GM18867 (cell line): Measurements from ENCODE around the gene USP37.

ENCODE experiments used
- ATAC-seq: cut with Tn5 transposase; IDR thresholded peaks from one replicate; pipeline ENCODE4 v1.9.1; 2021; ENCODE audit warnings: mild to moderate bottlenecking, moderate library complexity; ENCODE audit not compliant: unreplicated experiment

Gene USP37

GRCh38 chr2:218405086-218405745 is 162.9 kb downstream of the USP37 start:
- no peak for ATAC-seq

DNA sequence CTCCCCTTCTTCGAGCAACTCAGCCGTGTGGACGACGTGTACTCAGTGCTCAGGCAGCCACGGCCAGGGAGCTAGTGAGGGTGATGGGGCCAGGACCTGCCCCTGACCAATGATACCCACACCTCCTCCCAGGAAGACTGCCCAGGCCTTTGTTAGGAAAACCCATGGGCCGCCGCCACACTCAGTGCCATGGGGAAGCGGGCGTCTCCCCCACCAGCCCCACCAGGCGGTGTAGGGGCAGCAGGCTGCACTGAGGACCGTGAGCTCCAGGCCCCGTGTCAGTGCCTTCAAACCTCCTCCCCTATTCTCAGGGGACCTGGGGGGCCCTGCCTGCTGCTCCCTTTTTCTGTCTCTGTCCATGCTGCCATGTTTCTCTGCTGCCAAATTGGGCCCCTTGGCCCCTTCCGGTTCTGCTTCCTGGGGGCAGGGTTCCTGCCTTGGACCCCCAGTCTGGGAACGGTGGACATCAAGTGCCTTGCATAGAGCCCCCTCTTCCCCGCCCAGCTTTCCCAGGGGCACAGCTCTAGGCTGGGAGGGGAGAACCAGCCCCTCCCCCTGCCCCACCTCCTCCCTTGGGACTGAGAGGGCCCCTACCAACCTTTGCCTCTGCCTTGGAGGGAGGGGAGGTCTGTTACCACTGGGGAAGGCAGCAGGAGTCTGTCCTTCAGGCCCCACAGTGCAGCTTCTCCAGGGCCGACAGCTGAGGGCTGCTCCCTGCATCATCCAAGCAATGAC is 163.6 kb downstream of the USP37 start:
- no peak for ATAC-seq

- no peak for ATAC-seq
Measured at GRCh38 chr2:218403810-218404209, 164.3 kb downstream of the USP37 start.

DNA sequence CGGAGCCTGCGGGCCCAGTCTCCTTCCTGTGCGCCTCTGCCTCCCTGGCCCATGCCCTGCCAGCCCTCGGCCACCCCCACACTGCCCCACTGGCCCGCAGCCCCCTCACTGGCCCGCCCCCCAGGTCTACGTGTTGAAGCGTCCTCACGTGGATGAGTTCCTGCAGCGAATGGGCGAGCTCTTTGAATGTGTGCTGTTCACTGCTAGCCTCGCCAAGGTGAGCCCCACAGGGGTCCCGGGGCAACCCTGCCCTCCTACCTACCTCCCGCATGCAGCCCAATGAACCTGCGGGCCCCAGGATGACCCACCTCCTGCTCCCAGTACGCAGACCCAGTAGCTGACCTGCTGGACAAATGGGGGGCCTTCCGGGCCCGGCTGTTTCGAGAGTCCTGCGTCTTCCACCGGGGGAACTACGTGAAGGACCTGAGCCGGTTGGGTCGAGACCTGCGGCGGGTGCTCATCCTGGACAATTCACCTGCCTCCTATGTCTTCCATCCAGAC is 165.2 kb downstream of the USP37 start:
- ATAC-seq: no peak

DNA sequence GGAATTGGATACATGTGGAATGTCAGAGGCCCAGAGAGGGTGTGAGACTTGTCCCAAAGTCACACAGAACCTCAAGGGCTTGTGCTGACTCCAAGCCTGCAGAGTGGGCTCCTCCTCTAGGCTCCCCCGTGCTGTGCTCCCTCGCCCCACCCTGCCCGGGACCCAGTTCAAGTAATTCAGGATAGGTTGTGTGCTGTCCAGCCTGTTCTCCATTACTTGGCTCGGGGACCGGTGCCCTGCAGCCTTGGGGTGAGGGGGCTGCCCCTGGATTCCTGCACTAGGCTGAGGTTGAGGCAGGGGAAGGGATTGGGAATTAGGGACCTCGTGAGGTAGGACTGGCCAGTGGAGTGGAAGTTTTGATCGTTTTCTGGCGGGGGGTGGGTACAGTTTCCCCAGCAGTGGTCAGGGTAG is 165.7 kb downstream of the USP37 start:
- ATAC-seq: no peak

DNA sequence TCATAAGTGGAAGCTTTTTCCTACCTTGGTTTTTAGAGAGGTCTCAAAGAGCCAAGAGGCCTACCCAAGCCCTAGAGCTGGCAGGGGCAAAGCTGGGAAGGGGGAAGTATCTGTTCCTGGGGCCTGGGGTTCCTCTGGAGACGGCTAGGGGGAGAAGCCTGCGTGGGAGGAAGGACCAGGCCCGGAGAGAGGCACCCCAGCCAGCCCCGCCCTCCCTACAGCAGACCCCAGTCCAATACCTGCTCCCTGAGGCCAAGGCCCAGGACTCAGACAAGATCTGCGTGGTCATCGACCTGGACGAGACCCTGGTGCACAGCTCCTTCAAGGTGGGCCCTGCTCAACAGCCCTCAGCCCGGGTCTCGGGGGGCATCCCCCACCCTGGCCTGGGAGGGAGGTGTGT is 166.3 kb downstream of the USP37 start:
- no peak for ATAC-seq

GRCh38 chr2:218400930-218401881 is 166.9 kb downstream of the USP37 start:
- no peak for ATAC-seq
